A172 (cell line): ENCODE results near the gene CELF2. TPM values are rescaled to one million over a fixed set of nuclear protein-coding genes. Genes with fewer than 3 reads are reported as not detected.

ENCODE experiments used
- DNase-seq: peaks from one replicate; pipeline ENCODE4 v3.0.0-alpha.2; 2015; ENCODE audit warnings: low spot score
- total RNA-seq: library from RNA; depleted of rRNA; stranded (reverse); fragments of >200 nt; shearing (Covaris generic); gene quantifications from 2 replicates; pipeline ENCODE4 v1.2.3, GENCODE V29; 2014

The CELF2 gene
- total RNA-seq, 1 experiment from 2014 or later = 0.10 TPM

GRCh38 chr10:11004144-11005077 lies 13.3 kb upstream of the CELF2 start:
- no peak for DNase-seq

- no peak for DNase-seq
Observed at GRCh38 chr10:11005725-11006427, 11.8 kb upstream of the CELF2 start.

GRCh38 chr10:11006428-11006825 lies 11.2 kb upstream of the CELF2 start:
- no peak for DNase-seq

- no peak for DNase-seq
Observed at GRCh38 chr10:11007476-11008020, 10.1 kb upstream of the CELF2 start.

GRCh38 chr10:11009471-11010308 lies 8.0 kb upstream of the CELF2 start:
- DNase-seq = no peak

- DNase-seq = no peak
Observed at GRCh38 chr10:11010582-11010981, 7.1 kb upstream of the CELF2 start.

GRCh38 chr10:11011436-11011835 lies 6.2 kb upstream of the CELF2 start:
- DNase-seq = no peak

GRCh38 chr10:11011984-11012383 lies 5.7 kb upstream of the CELF2 start:
- DNase-seq = no peak

- DNase-seq = no peak
Observed at GRCh38 chr10:11012421-11013295, 5.0 kb upstream of the CELF2 start.

- no peak for DNase-seq
Observed at GRCh38 chr10:11013836-11014235, 3.8 kb upstream of the CELF2 start.

GRCh38 chr10:11014671-11015445 lies 2.8 kb upstream of the CELF2 start:
- DNase-seq = no peak

GRCh38 chr10:11015446-11015934 lies 2.2 kb upstream of the CELF2 start:
- DNase-seq = no peak

- no peak for DNase-seq
Observed at GRCh38 chr10:11017000-11017569, 587 bp upstream of the CELF2 start.

GRCh38 chr10:11018432-11018841 lies 765 bp downstream of the CELF2 start:
- no peak for DNase-seq

- no peak for DNase-seq
Observed at GRCh38 chr10:11018855-11019631, 1.4 kb downstream of the CELF2 start.

GRCh38 chr10:11019724-11020547 lies 2.3 kb downstream of the CELF2 start:
- DNase-seq = no peak

GRCh38 chr10:11020548-11020942 lies 2.9 kb downstream of the CELF2 start:
- no peak for DNase-seq

- no peak for DNase-seq
Observed at GRCh38 chr10:11022213-11022612, 4.5 kb downstream of the CELF2 start.
